Hematopoietic multipotent progenitor cell (in vitro differentiated cells): ENCODE results near the gene TFDP2. TPM values are rescaled to one million over a fixed set of nuclear protein-coding genes. Genes with fewer than 3 reads are reported as not detected.
"Not testable (repeated sequence)": the region's sequence is repeated elsewhere in the genome, so short reads cannot be mapped to it uniquely, and the experiment has no call there.

Experiments
- DNase-seq, 3 donors: peaks; one replicate each; pipeline ENCODE4 v3.0.0-alpha.2; 2011 to 2015; ENCODE audit warnings: low read depth in 2 of 3, low spot score in 2 of 3
- total RNA-seq: library from RNA; depleted of rRNA; stranded (reverse); fragments of >200 nt; gene quantifications from one replicate; pipeline ENCODE4 v1.2.3, GENCODE V29; 2012

TFDP2 gene, protein sequence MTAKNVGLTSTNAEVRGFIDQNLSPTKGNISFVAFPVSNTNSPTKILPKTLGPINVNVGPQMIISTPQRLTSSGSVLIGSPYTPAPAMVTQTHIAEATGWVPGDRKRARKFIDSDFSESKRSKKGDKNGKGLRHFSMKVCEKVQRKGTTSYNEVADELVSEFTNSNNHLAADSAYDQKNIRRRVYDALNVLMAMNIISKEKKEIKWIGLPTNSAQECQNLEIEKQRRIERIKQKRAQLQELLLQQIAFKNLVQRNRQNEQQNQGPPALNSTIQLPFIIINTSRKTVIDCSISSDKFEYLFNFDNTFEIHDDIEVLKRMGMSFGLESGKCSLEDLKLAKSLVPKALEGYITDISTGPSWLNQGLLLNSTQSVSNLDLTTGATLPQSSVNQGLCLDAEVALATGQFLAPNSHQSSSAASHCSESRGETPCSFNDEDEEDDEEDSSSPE
- total RNA-seq, result 60.3 TPM

GRCh38 chr3:142148792-142149672, at the start of gene TFDP2:
Gene TFDP2, minus strand, starts transcription at chr3:142149544. Its CDS starts 47,795 bp downstream, at chr3:142101749.
- DNase-seq, result peak; percentile 68 to 94 (median 92)

DNA sequence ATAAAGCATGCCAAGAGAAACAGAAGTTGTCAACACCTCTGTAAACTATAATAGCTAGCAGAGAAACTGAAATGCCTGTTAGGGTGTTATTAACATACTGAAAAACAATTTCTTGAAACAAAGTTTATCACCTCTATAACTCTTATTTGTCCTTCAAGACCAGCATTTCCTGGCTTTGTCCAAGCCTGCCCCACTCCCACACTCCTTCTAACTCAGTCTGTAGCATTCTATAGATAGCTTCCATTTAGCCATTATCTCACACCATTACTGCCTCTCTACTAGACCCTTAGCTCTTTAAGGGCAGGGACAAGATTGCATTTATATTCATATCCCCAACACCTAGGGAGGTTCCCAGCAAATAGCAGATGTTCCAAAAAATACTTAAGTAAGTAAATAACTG, 39.5 kb upstream of the TFDP2 start:
- DNase-seq, result no peak

DNA sequence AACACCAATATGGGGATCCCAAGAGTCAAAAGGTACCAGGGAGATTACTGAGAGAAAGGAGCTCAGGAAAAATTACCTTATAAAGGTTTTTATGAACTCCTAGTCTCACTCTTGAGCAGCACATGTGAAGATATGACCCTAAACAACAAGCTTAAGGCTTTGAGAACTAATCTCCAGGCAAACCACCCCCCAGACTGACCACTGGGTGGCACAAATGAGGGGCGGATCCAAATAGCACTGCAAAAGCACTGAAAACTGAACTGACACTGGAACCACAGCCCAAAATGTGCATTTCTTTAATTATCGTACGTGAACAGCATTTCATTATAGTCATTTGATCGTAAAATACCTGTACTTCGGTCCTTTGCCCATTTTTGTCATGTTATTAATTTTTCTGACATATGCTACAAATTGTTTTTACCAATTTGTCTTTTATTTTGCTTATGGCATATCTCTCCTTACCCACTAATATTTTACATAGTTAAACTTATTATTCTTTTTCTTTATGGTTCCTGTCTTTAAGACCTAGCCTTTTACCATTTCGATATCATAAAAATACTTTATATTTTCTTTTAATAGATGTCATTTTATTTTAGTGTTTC, 31.5 kb upstream of the TFDP2 start:
- DNase-seq, result peak in 2 of 3 donors; percentile 23 to 61

DNA sequence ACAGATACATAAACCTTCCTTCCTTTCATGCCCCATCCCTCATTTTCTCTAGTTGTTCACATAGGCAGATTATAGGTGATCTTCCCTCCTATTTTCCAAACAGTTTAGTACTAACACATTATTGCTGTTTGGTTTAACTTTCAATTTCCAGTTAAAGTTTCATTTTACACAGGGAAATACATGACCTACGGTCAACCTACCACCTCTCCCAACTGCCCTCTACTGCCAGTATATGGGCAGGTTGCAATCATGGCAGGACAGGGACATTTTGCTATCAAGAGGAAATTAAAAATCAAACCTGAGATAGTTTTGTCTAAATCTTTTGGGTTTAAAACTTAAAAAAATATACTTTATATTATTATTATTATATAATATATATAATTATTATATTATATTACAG, 26.1 kb upstream of the TFDP2 start:
- DNase-seq, result no peak

DNA sequence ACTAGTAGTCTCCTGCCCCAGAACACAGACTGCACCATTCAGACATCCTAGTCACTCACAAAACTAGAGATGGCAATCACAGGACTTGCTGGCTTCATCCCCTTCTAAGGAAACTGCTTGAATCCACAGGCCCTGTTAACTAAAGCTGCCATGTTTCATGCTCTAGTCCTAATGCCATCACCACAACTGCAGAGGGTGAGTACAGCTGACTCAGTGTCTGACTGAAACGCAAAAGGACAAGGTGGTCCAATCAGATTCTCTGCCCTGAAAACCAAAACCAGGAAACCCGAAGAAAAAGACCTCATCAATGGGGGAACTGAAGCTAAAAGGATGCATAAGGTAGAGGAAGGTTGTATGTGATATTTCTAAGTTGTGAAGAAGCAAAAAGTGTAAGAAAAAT, 25.2 kb upstream of the TFDP2 start:
- DNase-seq, result no peak

DNA sequence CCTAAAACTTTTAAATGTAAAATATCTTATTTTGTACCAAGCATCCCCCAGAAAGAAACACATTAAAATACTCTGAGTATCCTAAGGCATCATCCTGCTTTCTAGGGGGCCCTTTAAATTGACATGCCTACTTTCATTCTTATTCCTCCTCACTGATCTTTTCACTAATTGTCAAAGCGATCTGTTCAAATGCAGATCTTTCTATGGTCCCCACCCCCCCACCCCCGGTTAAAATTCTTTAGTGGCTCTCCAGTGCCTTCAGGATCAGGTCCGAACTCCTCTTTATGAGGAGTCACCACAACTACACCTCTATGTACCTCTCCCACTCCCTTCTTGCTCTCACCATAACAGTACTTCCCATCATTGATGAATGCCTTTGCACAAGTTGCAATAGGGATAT, 19.2 kb upstream of the TFDP2 start:
- no peak for DNase-seq

GRCh38 chr3:142165194-142165593, 15.8 kb upstream of the TFDP2 start:
- DNase-seq, result no peak

DNA sequence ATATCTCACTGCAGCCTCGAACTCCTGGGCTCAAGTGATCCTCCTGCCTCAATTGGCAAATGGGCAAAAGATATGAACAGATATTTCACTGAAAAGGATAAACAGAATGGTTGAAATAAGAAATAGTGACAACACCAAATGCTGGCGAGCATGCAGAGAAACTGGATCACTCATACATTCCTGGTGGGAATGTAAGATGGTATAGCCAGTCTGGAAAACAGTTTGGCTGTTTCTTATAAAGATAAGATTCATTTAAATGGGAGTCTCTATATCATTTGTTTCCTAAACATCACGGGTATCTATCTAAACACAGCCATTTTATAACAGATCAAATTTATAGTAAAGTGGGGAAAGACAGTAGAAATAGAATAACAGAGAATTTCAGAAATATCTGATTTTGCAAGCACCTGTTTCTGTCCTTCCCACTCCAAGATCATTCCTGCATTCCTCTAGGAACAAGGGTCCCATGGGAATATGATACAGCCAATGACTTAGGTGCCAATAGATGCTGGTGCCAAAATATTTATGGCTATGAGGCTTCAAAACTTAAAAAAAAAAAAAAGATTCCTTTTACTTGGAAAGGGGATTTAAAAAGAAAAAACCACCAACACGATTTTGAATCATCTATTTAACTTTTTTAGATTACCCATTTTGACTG, 9.9 kb upstream of the TFDP2 start:
- no peak for DNase-seq

- no peak for DNase-seq
Observed at GRCh38 chr3:142154186-142154585, 4.8 kb upstream of the TFDP2 start.

- DNase-seq, result peak in 2 of 3 donors; percentile 22 to 28
Observed at GRCh38 chr3:142152384-142152783, 3.0 kb upstream of the TFDP2 start.

GRCh38 chr3:142151828-142152227, 2.5 kb upstream of the TFDP2 start:
- no peak for DNase-seq

- no peak for DNase-seq
Observed at GRCh38 chr3:142151240-142151639, 1.9 kb upstream of the TFDP2 start.

GRCh38 chr3:142150271-142150670, 927 bp upstream of the TFDP2 start:
- no peak for DNase-seq

- DNase-seq, result no peak
Observed at GRCh38 chr3:142149673-142149992, 289 bp upstream of the TFDP2 start.

- DNase-seq, result no peak
Observed at GRCh38 chr3:142148044-142148791, 1.1 kb downstream of the TFDP2 start.

DNA sequence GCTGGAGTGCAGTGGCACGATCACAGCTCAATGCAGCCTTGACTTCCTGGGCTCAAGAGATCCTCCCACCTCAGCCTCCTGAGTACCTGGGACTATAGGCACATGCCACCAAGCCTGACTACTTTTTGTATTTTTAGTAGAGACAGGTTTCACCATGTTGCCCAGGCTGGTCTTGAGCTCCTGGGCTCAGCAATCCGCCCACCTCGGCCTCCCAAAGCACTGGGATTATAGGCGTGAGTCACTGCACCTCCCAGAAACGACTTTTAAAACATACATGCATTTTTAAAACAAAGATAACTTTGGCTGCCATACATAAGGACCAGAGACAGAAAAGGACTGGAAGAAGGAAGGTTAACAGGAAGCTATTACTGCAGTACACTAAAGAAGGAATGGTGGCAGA, 4.8 kb downstream of the TFDP2 start:
- DNase-seq, result not testable (repeated sequence)

DNA sequence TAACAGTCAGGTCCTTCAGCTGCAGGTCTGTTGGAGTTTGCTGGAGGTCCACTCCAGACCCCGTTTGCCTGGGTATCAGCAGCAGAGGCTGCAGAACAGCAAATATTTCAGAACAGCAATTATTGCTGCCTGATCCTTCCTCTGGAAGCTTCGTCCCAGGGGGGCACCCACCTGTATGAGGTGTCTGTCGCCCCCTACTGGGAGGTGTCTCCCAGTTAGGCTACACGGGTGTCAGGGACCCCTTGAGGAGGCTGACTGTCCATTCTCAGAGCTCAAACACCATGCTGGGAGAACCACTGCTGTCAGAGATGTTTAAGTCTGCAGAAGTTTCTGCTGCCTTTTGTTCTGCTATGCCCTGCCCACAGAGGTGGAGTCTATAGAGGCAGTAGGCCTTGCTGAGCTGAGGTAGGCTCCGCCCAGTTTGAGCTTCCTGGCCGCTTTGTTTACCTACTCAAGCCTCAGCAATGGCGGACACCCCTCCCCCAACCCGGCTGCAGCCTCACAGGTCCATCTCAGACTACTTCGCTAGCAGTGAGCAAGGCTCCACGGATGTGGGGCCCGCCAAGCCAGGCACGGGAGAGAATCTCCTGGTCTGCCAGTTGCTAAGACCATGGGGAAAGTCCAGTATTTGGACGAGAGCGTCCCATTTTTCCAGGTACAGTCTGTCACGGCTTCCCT, 8.6 kb downstream of the TFDP2 start:
- not testable (repeated sequence) for DNase-seq

DNA sequence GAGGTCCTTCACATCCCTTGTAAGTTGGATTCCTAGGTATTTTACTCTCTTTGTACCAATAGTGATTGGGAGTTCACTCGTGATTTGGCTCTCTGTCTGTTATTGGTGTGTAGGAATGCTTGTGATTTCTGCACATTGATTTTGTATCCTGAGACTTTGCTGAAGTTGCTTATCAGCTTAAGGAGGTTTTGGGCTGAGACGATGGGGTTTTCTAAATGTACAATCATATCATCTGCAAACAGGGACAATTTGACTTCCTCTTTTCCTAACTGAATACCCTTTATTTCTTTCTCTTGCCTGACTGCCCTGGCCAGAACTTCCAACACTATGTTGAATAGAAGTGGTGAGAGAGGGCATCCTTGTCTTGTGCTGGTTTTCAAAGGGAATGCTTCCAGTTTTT, 12.3 kb downstream of the TFDP2 start:
- DNase-seq, result not testable (repeated sequence)

- DNase-seq, result no peak
Observed at GRCh38 chr3:142134799-142135325, 14.5 kb downstream of the TFDP2 start.
